HPDE6-E6E7 (cell line): ENCODE measurements around the gene GNAO1.
A peak's percentile ranks its signal among the peaks of the same experiment; 100 is the strongest.

Experiments used
- DNase-seq: peaks from one replicate; pipeline ENCODE4 v3.0.0; 2011; ENCODE audit warnings: missing footprints; ENCODE audit errors: extremely low spot score

Gene GNAO1

GRCh38 chr16:56265746-56266145 is 74.5 kb downstream of the GNAO1 start:
- DNase-seq: no peak

GRCh38 chr16:56266641-56267607 is 75.6 kb downstream of the GNAO1 start:
- no peak for DNase-seq

- no peak for DNase-seq
Observed at GRCh38 chr16:56267888-56268287, 76.6 kb downstream of the GNAO1 start.

- DNase-seq: no peak
Observed at GRCh38 chr16:56268799-56269198, 77.5 kb downstream of the GNAO1 start.

- DNase-seq: no peak
Observed at GRCh38 chr16:56269281-56269680, 78.0 kb downstream of the GNAO1 start.

GRCh38 chr16:56269811-56270684 is 78.8 kb downstream of the GNAO1 start:
- no peak for DNase-seq

- DNase-seq: no peak
Observed at GRCh38 chr16:56270828-56271227, 79.5 kb downstream of the GNAO1 start.

GRCh38 chr16:56272583-56272894 is 81.2 kb downstream of the GNAO1 start:
- no peak for DNase-seq

GRCh38 chr16:56273615-56274014 is 82.3 kb downstream of the GNAO1 start:
- no peak for DNase-seq

GRCh38 chr16:56274369-56274768 is 83.1 kb downstream of the GNAO1 start:
- no peak for DNase-seq

GRCh38 chr16:56275076-56275475 is 83.8 kb downstream of the GNAO1 start:
- no peak for DNase-seq

- no peak for DNase-seq
Observed at GRCh38 chr16:56275801-56276200, 84.5 kb downstream of the GNAO1 start.

GRCh38 chr16:56277075-56277474 is 85.8 kb downstream of the GNAO1 start:
- no peak for DNase-seq

- DNase-seq: no peak
Observed at GRCh38 chr16:56278196-56278855, 87.0 kb downstream of the GNAO1 start.

- DNase-seq: no peak
Observed at GRCh38 chr16:56279132-56279531, 87.8 kb downstream of the GNAO1 start.

GRCh38 chr16:56279914-56280313 is 88.6 kb downstream of the GNAO1 start:
- DNase-seq: no peak

GRCh38 chr16:56281249-56281805 is 90.0 kb downstream of the GNAO1 start:
- DNase-seq: peak; percentile 37

GRCh38 chr16:56282451-56282850 is 91.2 kb downstream of the GNAO1 start:
- DNase-seq: no peak

- no peak for DNase-seq
Observed at GRCh38 chr16:56284521-56284920, 93.2 kb downstream of the GNAO1 start.

- no peak for DNase-seq
Observed at GRCh38 chr16:56286809-56287208, 95.5 kb downstream of the GNAO1 start.

GRCh38 chr16:56288019-56288418 is 96.7 kb downstream of the GNAO1 start:
- DNase-seq: no peak

- no peak for DNase-seq
Observed at GRCh38 chr16:56289416-56289815, 98.1 kb downstream of the GNAO1 start.
